A549 (cell line): ENCODE results near the gene RNF26. TPM values are rescaled to one million over a fixed set of nuclear protein-coding genes. Genes with fewer than 3 reads are reported as not detected.

Experiments
- ATAC-seq, 2 experiments: fragments of 200-7000 bp in 1 of 2; fragments of >200 bp in 1 of 2; cut with Nextera tagmentation in 1 of 2; cut with Tn5 transposase in 1 of 2; 3 replicates each; pipeline versions ENCODE4 v1.8.0 to v1.9.1; 2018 to 2020; ENCODE audit warnings: mild to moderate bottlenecking in 1 of 2, moderate library complexity in 1 of 2
- CTCF ChIA-PET: fragments of 300-600 bp; sonication (Branson Sonifier 250); formaldehyde crosslinking; extraction: SDS; loops from one replicate; lab custom pipeline; 2021; ENCODE audit warnings: antibody characterized with exemption, inconsistent platforms; lab: Yijun Ruan, JAX
- POLR2A ChIA-PET: fragments of 350-600 bp; formaldehyde crosslinking; extraction: SDS; loops from one replicate; lab custom pipeline; 2021; ENCODE audit warnings: antibody characterized with exemption, inconsistent platforms; lab: Yijun Ruan, JAX
- DNase-seq, 2 experiments: peaks; one replicate each; pipeline versions ENCODE4 v3.0.0 to v3.0.0-alpha.2; 2011 to 2016; ENCODE audit warnings: low read depth in 1 of 2, low spot score in 1 of 2
- FAIRE-seq: peaks from 2 replicates; lab custom pipeline; 2011; peaks lifted over from hg19 to GRCh38; lab: Jason Lieb, UNC
- H3K27ac ChIP-seq, 2 experiments: fragments of >200 bp; sonication (Bioruptor Twin); formaldehyde crosslinking; 3 replicates each; pipeline ENCODE4 v1.5.1; 2016 to 2017
- H3K4me1 ChIP-seq: fragments of >200 bp; sonication (Bioruptor Twin); formaldehyde crosslinking; 3 replicates; pipeline ENCODE4 v1.6.1; 2016
- H3K4me2 ChIP-seq: fragments of >200 bp; sonication (Bioruptor Twin); formaldehyde crosslinking; 3 replicates; pipeline ENCODE4 v1.6.1; 2016
- H3K4me3 ChIP-seq: fragments of >200 bp; sonication (Bioruptor Twin); formaldehyde crosslinking; 3 replicates; pipeline ENCODE4 v1.5.1; 2016
- H3K9me3 ChIP-seq: fragments of >200 bp; sonication (Bioruptor Twin); formaldehyde crosslinking; 3 replicates; pipeline ENCODE4 v1.6.1; 2016
- ATOH8 ChIP-seq: fragments of 250-450 bp; sonication (Bioruptor Pico); IDR thresholded peaks from 2 replicates; pipeline ENCODE4 v1.5.0; 2020; ENCODE audit warnings: low read depth, mild to moderate bottlenecking, moderate library complexity
- CBX2 ChIP-seq: fragments of 200-600 bp; sonication (generic); IDR thresholded peaks from 2 replicates; pipeline ENCODE4 v1.6.1; 2016; ENCODE audit warnings: low read depth, mild to moderate bottlenecking, borderline replicate concordance
- CTCF ChIP-seq: fragments of >200 bp; sonication (Bioruptor Twin); formaldehyde crosslinking; IDR thresholded peaks from 3 replicates; pipeline ENCODE4 v1.5.1; 2016
- ELK1 ChIP-seq: fragments of 150-350 bp; IDR thresholded peaks from 2 replicates; pipeline ENCODE4 v1.6.1; 2014; ENCODE audit warnings: low read depth, mild to moderate bottlenecking, low read length
- ESRRA ChIP-seq: fragments of 150-350 bp; IDR thresholded peaks from 2 replicates; pipeline ENCODE4 v1.6.1; 2014; ENCODE audit warnings: mild to moderate bottlenecking, low read length, borderline replicate concordance
- HDAC2 ChIP-seq: fragments of 200-600 bp; sonication (generic); IDR thresholded peaks from 2 replicates; pipeline ENCODE4 v1.6.1; 2016
- HMGXB4 ChIP-seq: fragments of 250-450 bp; sonication (Bioruptor Pico); IDR thresholded peaks from 2 replicates; pipeline ENCODE4 v1.5.0; 2021; ENCODE audit warnings: mild to moderate bottlenecking, moderate library complexity, borderline replicate concordance
- HOXB13 ChIP-seq: fragments of 250-450 bp; sonication (Bioruptor Pico); IDR thresholded peaks from 2 replicates; pipeline ENCODE4 v1.5.0; 2020; ENCODE audit warnings: low read depth, mild to moderate bottlenecking, moderate library complexity
- KDM1A ChIP-seq: fragments of 200-600 bp; sonication (generic); IDR thresholded peaks from 2 replicates; pipeline ENCODE4 v1.6.1; 2016; ENCODE audit warnings: low read depth, mild to moderate bottlenecking
- KDM5A ChIP-seq: fragments of 200-600 bp; sonication (generic); IDR thresholded peaks from 2 replicates; pipeline ENCODE4 v1.6.1; 2016; ENCODE audit warnings: antibody characterized with exemption, mild to moderate bottlenecking
- MAFK ChIP-seq: fragments of 450-650 bp; IDR thresholded peaks from 2 replicates; pipeline ENCODE4 v1.6.1; 2014; ENCODE audit not compliant: partially characterized antibody
- MAX ChIP-seq: IDR thresholded peaks from 2 replicates; pipeline ENCODE4 v1.6.1; 2012
- PBX3 ChIP-seq: IDR thresholded peaks from 2 replicates; pipeline ENCODE4 v1.6.1; 2012
- PHF8 ChIP-seq: fragments of 200-600 bp; sonication (generic); IDR thresholded peaks from 2 replicates; pipeline ENCODE4 v1.6.1; 2016; ENCODE audit warnings: low read depth, mild to moderate bottlenecking, antibody characterized with exemption, moderate library complexity, borderline replicate concordance
- RAD21 ChIP-seq, 2 experiments: fragments of >200 bp in 1 of 2; sonication (Bioruptor Twin) in 1 of 2; formaldehyde crosslinking in 1 of 2; IDR thresholded peaks in 1 of 2; conservative IDR thresholded peaks in 1 of 2; 2 replicates in 1 of 2; 3 replicates in 1 of 2; pipeline ENCODE4 v1.6.1; 2012 to 2018; ENCODE audit warnings: inconsistent platforms in 1 of 2
- RCOR1 ChIP-seq: fragments of 150-350 bp; IDR thresholded peaks from 2 replicates; pipeline ENCODE4 v1.6.1; 2014; ENCODE audit warnings: antibody characterized with exemption, low read length, low read depth
- TFCP2L1 ChIP-seq: fragments of 250-450 bp; sonication (Bioruptor Pico); IDR thresholded peaks from 2 replicates; pipeline ENCODE4 v1.5.0; 2021; ENCODE audit warnings: mild to moderate bottlenecking
- USF2 ChIP-seq: fragments of 450-650 bp; IDR thresholded peaks from 2 replicates; pipeline ENCODE4 v1.6.1; 2014; ENCODE audit warnings: antibody characterized with exemption
- WGBS: methylation state at CpG from one replicate; pipeline ENCODE4 v1.1.6; 2017; ENCODE audit errors: missing lambda C conversion rate; 5-methylcytosine and 5-hydroxymethylcytosine counted together
- polyA plus RNA-seq, 4 experiments: library from polyadenylated mRNA; depleted of rRNA in 3 of 4; stranded (reverse); fragments of >200 nt; fragmentation: RNase III in 1 of 4; extraction: RNeasy Plus Mini Kit Qiagen cat#74134 plus additional on column Dnase treatment in 1 of 4; gene quantifications; 2 replicates in 3 of 4; 3 replicates in 1 of 4; pipeline ENCODE4 v1.2.3, GENCODE V29; 2011 to 2017

RNF26 gene
- polyA plus RNA-seq, 2 of the 4 experiments (the other 2 are of a cell fraction) = 23.5 to 26.5 TPM

- no peak for DNase-seq
- Histone ChIP-seq H3K27ac (no peak overlapping the region), H3K9me3 (no peaks in the 10 kb centered on the region), H3K4me2 (no peak overlapping the region), H3K4me1 (peaks cover 15% of the 10 kb centered on the region; the same call in 2 of the 3 replicates), H3K4me3 (no peak overlapping the region)
- no peak for TF ChIP-seq CBX2
- no peak for TF ChIP-seq PHF8
- TF ChIP-seq MAX = no peak
- TF ChIP-seq ELK1 = no peak
- no peak for TF ChIP-seq RAD21 (conservative IDR thresholded peaks at IDR 0.05 in 1 of 2, IDR thresholded peaks at IDR 0.05 in 1 of 2)
- TF ChIP-seq HOXB13 = no peak
- TF ChIP-seq ESRRA = no peak
- TF ChIP-seq TFCP2L1 (CRISPR knock-in tag) = no peak
- no peak for TF ChIP-seq MAFK
- FAIRE-seq = no peak
- 19% methylated on average over 3 of the region's 11 CpGs for WGBS
- peak in 1 of 2 experiments; percentile 9; a peak in 2 of 6 replicates for ATAC-seq
- ChIA-PET POLR2A (interaction anchor here (0.6 kb wide), 2 partner anchors 37 to 290 kb away, joined by 3 to 4 read pairs; no protein-coding TSS in a partner anchor), CTCF (interaction anchor here (0.6 to 20.0 kb wide), 30 partner anchors 9 to 231 kb away, joined by 3 to 341 read pairs (median 5); partner anchors contain the start of genes C1QTNF5, CBL, MFRP and RNF26)
Observed at GRCh38 chr11:119374632-119375336, 40.5 kb downstream of the RNF26 start.

- ChIA-PET CTCF (interaction anchor here (0.8 to 20.0 kb wide), 15 partner anchors 7 to 101 kb away, joined by 3 to 341 read pairs (median 11); partner anchors contain the start of genes C1QTNF5, MFRP and RNF26), POLR2A (interaction anchor here (1.7 kb wide), 1 partner anchor 14 kb away, joined by 5 read pairs; no protein-coding TSS in a partner anchor)
- Histone ChIP-seq H3K4me3 (no peak overlapping the region), H3K4me1 (peaks cover 14% of the 10 kb centered on the region; the same call in 2 of the 3 replicates), H3K4me2 (no peak overlapping the region), H3K27ac (no peak overlapping the region; a peak in 1 of 6 replicates), H3K9me3 (no peaks in the 10 kb centered on the region)
- FAIRE-seq (no peak), DNase-seq (no peak), ATAC-seq (no peak)
- TF ChIP-seq KDM1A (no peak), KDM5A (no peak)
- 81% methylated on average over 12 of the region's 14 CpGs for WGBS
Observed at GRCh38 chr11:119375337-119376196, 41.2 kb downstream of the RNF26 start.

- CTCF ChIA-PET = interaction anchor here (0.8 to 20.0 kb wide), 11 partner anchors 8 to 100 kb away, joined by 3 to 341 read pairs (median 7); partner anchors contain the start of genes C1QTNF5, MFRP and RNF26
- Histone ChIP-seq H3K4me3 (no peak overlapping the region), H3K4me2 (no peak overlapping the region), H3K27ac (no peak overlapping the region; a peak in 1 of 6 replicates), H3K4me1 (peaks cover 15% of the 10 kb centered on the region; the same call in 1 of the 3 replicates), H3K9me3 (no peaks in the 10 kb centered on the region)
- POLR2A ChIA-PET = interaction anchor here (1.7 kb wide), 1 partner anchor 15 kb away, joined by 5 read pairs; no protein-coding TSS in a partner anchor
- FAIRE-seq (no peak), ATAC-seq (no peak), DNase-seq (no peak)
- whole genome bisulfite sequencing = 85% methylated on average over 11 of the region's 11 CpGs
- TF ChIP-seq CTCF (no peak), KDM5A (no peak), RCOR1 (no peak), PBX3 (no peak), HMGXB4 (CRISPR knock-in tag) (no peak), USF2 (no peak), MAFK (no peak), ATOH8 (CRISPR knock-in tag) (no peak), HDAC2 (no peak)
Observed at GRCh38 chr11:119376197-119376847, 42.0 kb downstream of the RNF26 start.
